GM12878 (cell line): ENCODE results near the gene SLC25A45. TPM values are rescaled to one million over a fixed set of nuclear protein-coding genes. Genes with fewer than 3 reads are reported as not detected.

Experiments used
- ATAC-seq: fragments of 200-7000 bp; cut with Tn5 transposase; 3 replicates; pipeline ENCODE4 v1.9.1; 2020; ENCODE audit warnings: mild to moderate bottlenecking, moderate library complexity
- BruUV-seq: library from RNA; stranded (reverse); fragments of 400-500 nt; replicated peaks from 2 replicates; lab custom pipeline; 2021; lab: Mats Ljungman, UMichigan
- CTCF ChIA-PET: fragments of 300-600 bp; sonication (Branson Sonifier 250); formaldehyde crosslinking; extraction: SDS; loops from one replicate; lab custom pipeline; 2021; ENCODE audit warnings: inconsistent platforms; lab: Yijun Ruan, JAX
- POLR2A ChIA-PET: fragments of 350-600 bp; formaldehyde crosslinking; extraction: SDS; loops from one replicate; lab custom pipeline; 2021; ENCODE audit warnings: inconsistent platforms; lab: Charles Lee
- RAD21 ChIA-PET: fragments of 300-600 bp; sonication (Branson Sonifier 250); formaldehyde crosslinking; loops from one replicate; lab custom pipeline; 2023; ENCODE audit warnings: antibody characterized with exemption; ENCODE audit not compliant: unreplicated experiment; lab: Charles Lee
- SMC1A ChIA-PET: fragments of 300-600 bp; sonication (Branson Sonifier 250); formaldehyde crosslinking; loops from one replicate; lab custom pipeline; 2023; ENCODE audit not compliant: unreplicated experiment, uncharacterized antibody; lab: Charles Lee
- DNase-seq: peaks from one replicate; pipeline ENCODE4 v3.0.0-alpha.2; 2011; ENCODE audit warnings: low read depth, low spot score
- FAIRE-seq: peaks from 3 replicates; lab custom pipeline; 2011; peaks lifted over from hg19 to GRCh38; lab: Jason Lieb, UNC
- H2AFZ ChIP-seq: 2 replicates; pipeline ENCODE4 v1.6.0; 2011; ENCODE audit warnings: low read depth, low read length, control low read depth; ENCODE audit not compliant: control insufficient read depth
- H3K27ac ChIP-seq: 2 replicates; pipeline ENCODE4 v1.5.1; 2011; ENCODE audit warnings: control low read depth; ENCODE audit not compliant: control insufficient read depth, insufficient read depth
- H3K27me3 ChIP-seq, 2 experiments: replicated peaks in 1 of 2; 2 replicates each; pipeline versions ENCODE4 v1.6.0 to v1.6.1; 2011; ENCODE audit warnings: low read length in 1 of 2; ENCODE audit not compliant: control insufficient read depth in 2 of 2, insufficient read depth in 2 of 2
- H3K36me3 ChIP-seq, 2 experiments: 2 replicates each; pipeline ENCODE4 v1.5.1; 2011; ENCODE audit warnings: low read length in 1 of 2; ENCODE audit not compliant: control insufficient read depth in 2 of 2, insufficient read depth in 2 of 2
- H3K4me1 ChIP-seq: 2 replicates; pipeline ENCODE4 v1.6.1; 2011; ENCODE audit warnings: mild to moderate bottlenecking, low read length, moderate library complexity, mixed read lengths; ENCODE audit not compliant: control insufficient read depth, insufficient read depth
- H3K4me2 ChIP-seq: 2 replicates; pipeline ENCODE4 v1.6.0; 2011; ENCODE audit warnings: control low read depth; ENCODE audit not compliant: control insufficient read depth, insufficient read depth
- H3K4me3 ChIP-seq: fragments of 200-600 bp; sonication (generic); 2 replicates; pipeline ENCODE4 v1.5.1; 2016
- H3K79me2 ChIP-seq: 2 replicates; pipeline ENCODE4 v1.6.0; 2011; ENCODE audit warnings: low read length; ENCODE audit not compliant: control insufficient read depth, insufficient read depth
- H3K9ac ChIP-seq: 2 replicates; pipeline ENCODE4 v1.8.0; 2011; ENCODE audit warnings: low read length, control low read depth, mixed read lengths; ENCODE audit not compliant: control insufficient read depth, insufficient read depth
- H3K9me3 ChIP-seq: replicated peaks from 3 replicates; pipeline ENCODE4 v1.5.1; 2011; ENCODE audit warnings: mild to moderate bottlenecking, low read length; ENCODE audit not compliant: control insufficient read depth, insufficient read depth
- H4K20me1 ChIP-seq: 2 replicates; pipeline ENCODE4 v1.6.0; 2011; ENCODE audit not compliant: control insufficient read depth, insufficient read depth
- ASH2L ChIP-seq: fragments of 300-600, 200-600 bp; sonication (generic); IDR thresholded peaks from 2 replicates; pipeline ENCODE4 v1.6.1; 2017; ENCODE audit warnings: low read depth, mild to moderate bottlenecking, borderline replicate concordance
- CBX3 ChIP-seq: fragments of 200-600 bp; sonication (generic); IDR thresholded peaks from 2 replicates; pipeline ENCODE4 v1.6.1; 2016; ENCODE audit warnings: low read depth, borderline replicate concordance
- EED ChIP-seq: sonication (generic); IDR thresholded peaks from 2 replicates; pipeline ENCODE4 v1.6.1; 2016; ENCODE audit warnings: antibody characterized with exemption, low read depth
- IRF3 ChIP-seq: fragments of 450-650 bp; IDR thresholded peaks from 2 replicates; pipeline ENCODE4 v1.6.1; 2014; ENCODE audit warnings: mild to moderate bottlenecking
- JUNB ChIP-seq: IDR thresholded peaks from 2 replicates; pipeline ENCODE4 v1.6.1; 2016; ENCODE audit warnings: antibody characterized with exemption, mild to moderate bottlenecking
- KDM1A ChIP-seq: fragments of 200-600 bp; sonication (generic); IDR thresholded peaks from 2 replicates; pipeline ENCODE4 v1.6.1; 2016; ENCODE audit warnings: borderline replicate concordance
- RCOR1 ChIP-seq: conservative IDR thresholded peaks from 2 replicates; pipeline ENCODE4 v1.6.1; 2012; ENCODE audit warnings: low read depth, low read length, improper control_type of control experiment
- SMC3 ChIP-seq: IDR thresholded peaks from 2 replicates; pipeline ENCODE4 v1.6.1; 2011; ENCODE audit warnings: low read length, improper control_type of control experiment, borderline replicate concordance
- SRF ChIP-seq, 2 experiments: IDR thresholded peaks; 2 replicates each; pipeline ENCODE4 v1.6.1; 2011; ENCODE audit warnings: low read depth in 2 of 2, low read length in 2 of 2, mild to moderate bottlenecking in 1 of 2, moderate library complexity in 1 of 2
- STAT1 ChIP-seq: fragments of 450-650 bp; conservative IDR thresholded peaks from 2 replicates; pipeline ENCODE4 v1.6.1; 2014; ENCODE audit warnings: antibody characterized with exemption, mild to moderate bottlenecking
- WRNIP1 ChIP-seq: IDR thresholded peaks from 2 replicates; pipeline ENCODE4 v1.6.1; 2011; ENCODE audit warnings: low read depth, low read length, improper control_type of control experiment, borderline replicate concordance
- WGBS: methylation state at CpG from one replicate; pipeline ENCODE4 v1.1.6; 2016; ENCODE audit warnings: low lambda C conversion rate; ENCODE audit not compliant: insufficient replicate concordance, insufficient coverage; ENCODE audit errors: missing lambda C conversion rate; 5-methylcytosine and 5-hydroxymethylcytosine counted together
- in situ Hi-C: fragments of 300-500 bp; cut with MboI; formaldehyde crosslinking; loops from 9 replicates; pipeline ENCODE4 v1.14.3; 2018; ENCODE audit warnings: mixed read lengths
- intact Hi-C: fragments of 100-400 bp; cut with micrococcal nuclease; formaldehyde crosslinking; loops from one replicate; pipeline ENCODE4 v1.14.2; 2022; ENCODE audit not compliant: unreplicated experiment
- polyA plus RNA-seq, 11 experiments: library from polyadenylated mRNA; depleted of rRNA in 4 of 11; unstranded in 6 of 11; stranded (reverse) in 5 of 11; fragments of >200 nt; fragmentation: Nextera tagmentation in 4 of 11; fragmentation: Illumina TruSeq in 1 of 11; extraction: Ambion mirVana in 4 of 11; extraction: Trizol in 1 of 11; gene quantifications; 1 replicate in 1 of 11; 2 replicates in 10 of 11; pipeline versions ENCODE4 v1.2.1 to v1.2.3, GENCODE V29; 2011 to 2016; ENCODE audit warnings: inconsistent platforms in 2 of 11, missing spikeins in 2 of 11, low read depth in 1 of 11
- total RNA-seq, 4 experiments: library from RNA; depleted of rRNA in 3 of 4; stranded (reverse); fragments of >200 nt in 3 of 4; fragmentation: Illumina TruSeq in 1 of 4; extraction: Trizol in 1 of 4; gene quantifications; 2 replicates each; pipeline versions ENCODE4 v1.2.1 to v1.2.3, GENCODE V29; 2013 to 2021
- TF ChIP-seq, protein P1 (sequence below): fragments of 450-650 bp; formaldehyde crosslinking; IDR thresholded peaks from 2 replicates; pipeline ENCODE4 v1.5.0; 2022; ENCODE audit warnings: mild to moderate bottlenecking, missing genetic modification characterization
- TF ChIP-seq, protein P2 (sequence below): fragments of 150-350 bp; IDR thresholded peaks from 2 replicates; pipeline ENCODE4 v1.6.1; 2014; ENCODE audit warnings: mild to moderate bottlenecking, low read depth, low read length

SLC25A45 gene
- total and polyA plus RNA-seq, 10 of the 15 experiments (the other 5 are each of a cell fraction or from before 2014, with no cell fraction given): 4.1 to 35.2 (median 20.3) TPM

DNA sequence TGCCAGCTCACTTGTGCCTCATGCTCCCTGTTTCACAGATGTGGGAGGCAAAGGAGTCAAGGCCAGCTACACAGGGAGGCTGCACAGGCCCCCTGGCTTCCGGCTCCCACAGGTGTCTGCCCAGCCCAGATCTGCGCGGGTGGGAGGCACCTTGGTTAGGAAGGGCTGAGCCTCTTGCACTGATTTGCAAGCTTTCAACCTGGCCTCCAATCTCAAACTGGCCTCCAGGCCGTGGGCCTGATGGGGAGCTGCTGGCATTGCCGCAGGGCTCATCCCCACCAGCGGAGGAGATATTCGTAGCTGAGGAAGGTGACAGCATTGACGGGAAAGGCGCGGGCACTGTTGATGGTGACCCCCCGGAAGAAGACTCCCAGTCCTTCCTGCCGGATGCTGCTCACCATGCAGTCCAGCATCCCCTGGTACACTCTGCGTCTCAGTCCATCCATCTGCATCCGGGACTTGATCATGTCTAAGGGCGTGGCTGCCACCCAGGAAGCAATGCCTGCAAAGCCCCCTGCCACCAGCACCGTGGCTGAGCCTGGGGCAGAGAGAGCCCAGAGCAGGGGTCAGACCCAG, 6.2 kb downstream of the SLC25A45 start (continued):
- TF ChIP-seq, protein P1, sequence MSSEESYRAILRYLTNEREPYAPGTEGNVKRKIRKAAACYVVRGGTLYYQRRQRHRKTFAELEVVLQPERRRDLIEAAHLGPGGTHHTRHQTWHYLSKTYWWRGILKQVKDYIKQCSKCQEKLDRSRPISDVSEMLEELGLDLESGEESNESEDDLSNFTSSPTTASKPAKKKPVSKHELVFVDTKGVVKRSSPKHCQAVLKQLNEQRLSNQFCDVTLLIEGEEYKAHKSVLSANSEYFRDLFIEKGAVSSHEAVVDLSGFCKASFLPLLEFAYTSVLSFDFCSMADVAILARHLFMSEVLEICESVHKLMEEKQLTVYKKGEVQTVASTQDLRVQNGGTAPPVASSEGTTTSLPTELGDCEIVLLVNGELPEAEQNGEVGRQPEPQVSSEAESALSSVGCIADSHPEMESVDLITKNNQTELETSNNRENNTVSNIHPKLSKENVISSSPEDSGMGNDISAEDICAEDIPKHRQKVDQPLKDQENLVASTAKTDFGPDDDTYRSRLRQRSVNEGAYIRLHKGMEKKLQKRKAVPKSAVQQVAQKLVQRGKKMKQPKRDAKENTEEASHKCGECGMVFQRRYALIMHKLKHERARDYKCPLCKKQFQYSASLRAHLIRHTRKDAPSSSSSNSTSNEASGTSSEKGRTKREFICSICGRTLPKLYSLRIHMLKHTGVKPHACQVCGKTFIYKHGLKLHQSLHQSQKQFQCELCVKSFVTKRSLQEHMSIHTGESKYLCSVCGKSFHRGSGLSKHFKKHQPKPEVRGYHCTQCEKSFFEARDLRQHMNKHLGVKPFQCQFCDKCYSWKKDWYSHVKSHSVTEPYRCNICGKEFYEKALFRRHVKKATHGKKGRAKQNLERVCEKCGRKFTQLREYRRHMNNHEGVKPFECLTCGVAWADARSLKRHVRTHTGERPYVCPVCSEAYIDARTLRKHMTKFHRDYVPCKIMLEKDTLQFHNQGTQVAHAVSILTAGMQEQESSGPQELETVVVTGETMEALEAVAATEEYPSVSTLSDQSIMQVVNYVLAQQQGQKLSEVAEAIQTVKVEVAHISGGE (CRISPR knock-in tag): no peak
- TF ChIP-seq RCOR1 (no peak), STAT1 (no peak), IRF3 (no peak)

- ChIA-PET RAD21 (no interaction called here), CTCF (interaction anchor here (1.4 kb wide), 1 partner anchor 94 kb away, joined by 4 read pairs; no protein-coding TSS in a partner anchor), SMC1A (interaction anchor here (1.1 kb wide), 1 partner anchor 14 kb away, joined by 3 read pairs; no protein-coding TSS in a partner anchor), POLR2A (interaction anchor here (0.6 to 1.3 kb wide), 2 partner anchors 21 to 32 kb away, joined by 3 to 4 read pairs; no protein-coding TSS in a partner anchor)
- Histone ChIP-seq H3K27ac (no peak overlapping the region), H3K27me3 (no peaks in the 10 kb centered on the region), H4K20me1 (no peaks in the 10 kb centered on the region), H3K4me2 (no peak overlapping the region), H2AFZ (no peak overlapping the region), H3K9ac (no peak overlapping the region), H3K9me3 (no peaks in the 10 kb centered on the region), H3K4me3 (no peak overlapping the region), H3K36me3 (peaks cover 0 to 3% of the 10 kb centered on the region in 2 experiments; a peak in 2 of 4 replicates), H3K4me1 (peaks cover 18% of the 10 kb centered on the region), H3K79me2 (no peaks in the 10 kb centered on the region)
- WGBS: 81% methylated on average over 8 of the region's 8 CpGs
- DNase-seq (no peak), ATAC-seq (no peak), FAIRE-seq (no peak)
- in situ Hi-C loops (no loop called here), intact Hi-C loops (no loop called here)
- no TSS peak for BruUV-seq
- TF ChIP-seq SMC3 (no peak), EED (no peak), KDM1A (no peak), CBX3 (no peak), WRNIP1 (no peak), SRF (IDR thresholded peaks at IDR 0.05; ENCODE audit: low read depth in 2 of 2, low read length in 2 of 2) (no peak), ASH2L (no peak), JUNB (no peak)
- TF ChIP-seq, protein P2, sequence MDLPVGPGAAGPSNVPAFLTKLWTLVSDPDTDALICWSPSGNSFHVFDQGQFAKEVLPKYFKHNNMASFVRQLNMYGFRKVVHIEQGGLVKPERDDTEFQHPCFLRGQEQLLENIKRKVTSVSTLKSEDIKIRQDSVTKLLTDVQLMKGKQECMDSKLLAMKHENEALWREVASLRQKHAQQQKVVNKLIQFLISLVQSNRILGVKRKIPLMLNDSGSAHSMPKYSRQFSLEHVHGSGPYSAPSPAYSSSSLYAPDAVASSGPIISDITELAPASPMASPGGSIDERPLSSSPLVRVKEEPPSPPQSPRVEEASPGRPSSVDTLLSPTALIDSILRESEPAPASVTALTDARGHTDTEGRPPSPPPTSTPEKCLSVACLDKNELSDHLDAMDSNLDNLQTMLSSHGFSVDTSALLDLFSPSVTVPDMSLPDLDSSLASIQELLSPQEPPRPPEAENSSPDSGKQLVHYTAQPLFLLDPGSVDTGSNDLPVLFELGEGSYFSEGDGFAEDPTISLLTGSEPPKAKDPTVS: no peak
Observed at GRCh38 chr11:65375012-65375411, 7.4 kb downstream of the SLC25A45 start.
